ENCODE measurements around the gene TRAPPC2L. TPM values are rescaled to one million over a fixed set of nuclear protein-coding genes. Genes with fewer than 3 reads are reported as not detected.
A peak's percentile ranks its signal among the peaks of the same experiment; 100 is the strongest.

The TRAPPC2L gene
- total and polyA plus RNA-seq, 10 donors = 28.9 to 87.5 (median 41.7) TPM

- no peak for DNase-seq
- H3K36me3 ChIP-seq = peaks cover 0 to 83% (median 50%) of the 10 kb centered on the region in 6 donors
- H3K27ac ChIP-seq = peak overlapping the region in 1 of 8 donors; percentile 16
- no peaks in the 10 kb centered on the region for H3K9me3 ChIP-seq
- 82 to 97% (median 89%) methylated on average over 19 to 33 of the region's 33 CpGs for WGBS, 5 donors
- peaks cover 0 to 16% (median 12%) of the 10 kb centered on the region in 6 donors for H3K4me1 ChIP-seq
- TF ChIP-seq POLR2A (IDR thresholded peaks at IDR 0.05) (no peak), CTCF (IDR thresholded peaks at IDR 0.05 in 8 of 11, conservative IDR thresholded peaks at IDR 0.05 in 3 of 11) (no peak), POLR2AphosphoS5 (IDR thresholded peaks at IDR 0.05) (no peak)
- H3K27me3 ChIP-seq (replicated peaks in 1 of 7) = peaks cover 0 to 7% (median 0%) of the 10 kb centered on the region in 7 donors
- no peak overlapping the region for H3K4me3 ChIP-seq
- intact Hi-C loops (cut with DNase I; ENCODE audit: low total_unique reads) = no loop called here
Measured at GRCh38 chr16:88876942-88877526, 20.1 kb downstream of the TRAPPC2L start.

GRCh38 chr16:88877564-88878289 is 20.8 kb downstream of the TRAPPC2L start:
- Histone ChIP-seq H3K4me1 (peaks cover 0 to 16% (median 12%) of the 10 kb centered on the region in 6 donors), H3K27me3 (replicated peaks in 1 of 7) (peaks cover 0 to under 1% (median 0%) of the 10 kb centered on the region in 7 donors), H3K36me3 (peaks cover 0 to 90% (median 54%) of the 10 kb centered on the region in 6 donors), H3K9me3 (no peaks in the 10 kb centered on the region), H3K4me3 (no peak overlapping the region), H3K27ac (no peak overlapping the region)
- intact Hi-C loops (cut with DNase I; ENCODE audit: low total_unique reads) = no loop called here
- DNase-seq = no peak
- TF ChIP-seq POLR2AphosphoS5 (IDR thresholded peaks at IDR 0.05) = no peak
- TF ChIP-seq POLR2A (IDR thresholded peaks at IDR 0.05) = no peak
- no peak for TF ChIP-seq CTCF (IDR thresholded peaks at IDR 0.05 in 8 of 11, conservative IDR thresholded peaks at IDR 0.05 in 3 of 11)
- WGBS, 5 donors = 83 to 87% (median 87%) methylated on average over 20 of the region's 20 CpGs

- TF ChIP-seq POLR2A (IDR thresholded peaks at IDR 0.05) (no peak), POLR2AphosphoS5 (IDR thresholded peaks at IDR 0.05) (no peak), CTCF (IDR thresholded peaks at IDR 0.05 in 8 of 11, conservative IDR thresholded peaks at IDR 0.05 in 3 of 11) (no peak)
- Histone ChIP-seq H3K4me1 (peaks cover 0 to 16% (median 12%) of the 10 kb centered on the region in 6 donors), H3K9me3 (no peaks in the 10 kb centered on the region), H3K27me3 (replicated peaks in 1 of 7) (no peaks in the 10 kb centered on the region), H3K36me3 (peaks cover 0 to 96% (median 61%) of the 10 kb centered on the region in 6 donors), H3K4me3 (no peak overlapping the region), H3K27ac (no peak overlapping the region)
- intact Hi-C loops (cut with DNase I; ENCODE audit: low total_unique reads) = no loop called here
- 93 to 96% (median 95%) methylated on average over 15 to 20 of the region's 20 CpGs for WGBS, 5 donors
- DNase-seq = no peak
Measured at GRCh38 chr16:88878356-88878755, 21.4 kb downstream of the TRAPPC2L start.
